ENCODE data around the gene MYO6.

DNA sequence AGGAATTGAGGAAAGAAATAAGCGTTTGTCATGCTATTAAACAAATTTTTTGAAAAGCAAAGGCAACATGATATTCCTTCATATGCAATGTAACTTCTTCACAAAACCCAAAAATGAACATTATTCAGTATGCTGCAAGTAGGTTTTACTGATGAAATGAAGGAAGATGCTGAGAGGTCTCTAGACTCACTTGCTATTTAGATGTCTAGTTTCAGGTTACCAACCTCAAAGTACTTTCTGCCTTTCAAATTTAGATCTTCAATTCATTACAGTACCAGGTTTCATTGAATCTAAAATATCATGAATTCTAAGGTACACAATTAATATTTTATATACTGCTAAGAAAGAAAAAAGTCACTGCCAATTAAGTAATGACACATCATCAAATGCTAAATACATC is 39.9 kb downstream of the MYO6 start:
- TF ChIP-seq CTCF (IDR thresholded peaks at IDR 0.05): no peak
- TF ChIP-seq POLR2A (IDR thresholded peaks at IDR 0.05): no peak

Data from thyroid gland (tissue), 4 donors.